HFF-Myc (cell line): ENCODE measurements around the gene EPB41L2.

Experiments
- DNase-seq: peaks from one replicate; pipeline ENCODE4 v3.0.0-alpha.2; 2011; ENCODE audit warnings: low read depth; ENCODE audit errors: extremely low read depth
- H3K4me3 ChIP-seq: replicated peaks from 2 replicates; pipeline ENCODE4 v1.5.1; 2011; ENCODE audit warnings: low read depth, mild to moderate bottlenecking, control low read depth, low read length
- CTCF ChIP-seq: IDR thresholded peaks from 2 replicates; pipeline ENCODE4 v1.5.1; 2012; ENCODE audit warnings: mild to moderate bottlenecking, low read depth, low read length, control low read depth; ENCODE audit errors: missing control alignments

Gene EPB41L2

GRCh38 chr6:130859161-130859867, 203.7 kb downstream of the EPB41L2 start:
- TF ChIP-seq CTCF = no peak
- no peak overlapping the region for H3K4me3 ChIP-seq
- no peak for DNase-seq

- no peak for DNase-seq
- no peak for TF ChIP-seq CTCF
- no peak overlapping the region for H3K4me3 ChIP-seq
These were observed 204.4 kb downstream of the EPB41L2 start for GRCh38 chr6:130858498-130859160.

GRCh38 chr6:130858054-130858453, 205.0 kb downstream of the EPB41L2 start:
- H3K4me3 ChIP-seq = no peak overlapping the region
- TF ChIP-seq CTCF = no peak
- DNase-seq = no peak

- no peak overlapping the region for H3K4me3 ChIP-seq
- DNase-seq = no peak
- TF ChIP-seq CTCF = no peak
These were observed 209.4 kb downstream of the EPB41L2 start for GRCh38 chr6:130853555-130854183.

- H3K4me3 ChIP-seq = no peak overlapping the region
- TF ChIP-seq CTCF = no peak
- no peak for DNase-seq
These were observed 210.0 kb downstream of the EPB41L2 start for GRCh38 chr6:130852844-130853554.

GRCh38 chr6:130851026-130851425, 212.0 kb downstream of the EPB41L2 start:
- H3K4me3 ChIP-seq = no peak overlapping the region
- no peak for TF ChIP-seq CTCF
- DNase-seq = no peak
